GM23338 (cell line): ENCODE measurements around the gene ANTXR1. TPM values are rescaled to one million over a fixed set of nuclear protein-coding genes. Genes with fewer than 3 reads are reported as not detected.

Experiments
- ATAC-seq: fragments of 200-7000 bp; cut with Tn5 transposase; 3 replicates; pipeline ENCODE4 v1.9.1; 2020
- DNase-seq: peaks from one replicate; pipeline ENCODE4 v3.0.0-alpha.2; 2015; ENCODE audit warnings: low spot score
- H2AFZ ChIP-seq: fragments of 200-600 bp; sonication (generic); 2 replicates; pipeline ENCODE4 v1.8.0; 2016; ENCODE audit warnings: antibody characterized with exemption, mild to moderate bottlenecking, moderate library complexity
- H3F3A ChIP-seq: fragments of 200-600 bp; sonication (generic); replicated peaks from 2 replicates; pipeline ENCODE4 v1.8.0; 2017; ENCODE audit warnings: antibody characterized with exemption, mixed run types, low read depth
- H3K27ac ChIP-seq: fragments of 200-600 bp; sonication (generic); 2 replicates; pipeline ENCODE4 v1.6.1; 2016; ENCODE audit warnings: low read depth
- H3K27me3 ChIP-seq: fragments of 200-600 bp; sonication (generic); 2 replicates; pipeline ENCODE4 v1.8.0; 2016; ENCODE audit warnings: mild to moderate bottlenecking, mixed run types, moderate library complexity; ENCODE audit not compliant: insufficient read depth
- H3K36me3 ChIP-seq: fragments of 200-600 bp; sonication (generic); 2 replicates; pipeline ENCODE4 v1.8.0; 2016; ENCODE audit warnings: mild to moderate bottlenecking; ENCODE audit not compliant: insufficient read depth
- H3K4me1 ChIP-seq: fragments of 200-600 bp; sonication (generic); 2 replicates; pipeline ENCODE4 v1.8.0; 2016; ENCODE audit warnings: mild to moderate bottlenecking, moderate library complexity; ENCODE audit not compliant: insufficient read depth
- H3K4me2 ChIP-seq: fragments of 200-600 bp; sonication (generic); 2 replicates; pipeline ENCODE4 v1.7.1; 2017; ENCODE audit warnings: mixed run types
- H3K4me3 ChIP-seq: fragments of 200-600 bp; sonication (generic); 2 replicates; pipeline ENCODE4 v1.6.1; 2016; ENCODE audit warnings: mixed run types
- H3K79me2 ChIP-seq: fragments of 200-600 bp; sonication (generic); replicated peaks from 2 replicates; pipeline ENCODE4 v1.8.0; 2017; ENCODE audit warnings: mild to moderate bottlenecking; ENCODE audit not compliant: insufficient read depth
- H3K9me2 ChIP-seq: fragments of 200-600 bp; sonication (generic); 2 replicates; pipeline ENCODE4 v1.8.0; 2017; ENCODE audit not compliant: insufficient read depth
- H4K20me1 ChIP-seq: fragments of 200-600 bp; sonication (generic); replicated peaks from 2 replicates; pipeline ENCODE4 v1.8.0; 2017; ENCODE audit warnings: mild to moderate bottlenecking; ENCODE audit not compliant: insufficient read depth
- H3K27ac Mint-ChIP-seq: 2 replicates; pipeline ENCODE4 v1.8.0; 2020; ENCODE audit warnings: inconsistent platforms, mild to moderate bottlenecking, moderate library complexity, mixed read lengths
- H3K27me3 Mint-ChIP-seq: 3 replicates; pipeline ENCODE4 v1.8.0; 2022; ENCODE audit warnings: low read depth, mild to moderate bottlenecking, moderate library complexity, mixed read lengths, inconsistent platforms; ENCODE audit not compliant: insufficient read depth, poor library complexity
- H3K36me3 Mint-ChIP-seq: 3 replicates; pipeline ENCODE4 v1.8.0; 2021; ENCODE audit warnings: low read depth, mild to moderate bottlenecking, inconsistent platforms, moderate library complexity, mixed read lengths
- H3K4me1 Mint-ChIP-seq: 3 replicates; pipeline ENCODE4 v1.8.0; 2020; ENCODE audit warnings: mild to moderate bottlenecking, inconsistent platforms, mixed read lengths
- H3K4me3 Mint-ChIP-seq: 3 replicates; pipeline ENCODE4 v1.8.0; 2021; ENCODE audit warnings: moderate library complexity, mild to moderate bottlenecking, inconsistent platforms, mixed read lengths
- H3K9me3 Mint-ChIP-seq: 3 replicates; pipeline ENCODE4 v1.8.0; 2020; ENCODE audit warnings: moderate library complexity, mild to moderate bottlenecking, inconsistent platforms, mixed read lengths
- EZH2 ChIP-seq: fragments of 200-600 bp; sonication (generic); IDR thresholded peaks from one replicate; pipeline ENCODE4 v1.8.0; 2017; ENCODE audit warnings: antibody characterized with exemption, mild to moderate bottlenecking, low read depth; ENCODE audit not compliant: unreplicated experiment
- EZH2phosphoT487 ChIP-seq: fragments of 200-600 bp; sonication (generic); IDR thresholded peaks from one replicate; pipeline ENCODE4 v1.8.1; 2018; ENCODE audit warnings: antibody characterized with exemption; ENCODE audit not compliant: unreplicated experiment
- JUNB ChIP-seq: IDR thresholded peaks from one replicate; pipeline ENCODE4 v1.6.1; 2016; ENCODE audit warnings: antibody characterized with exemption; ENCODE audit not compliant: unreplicated experiment
- NANOG ChIP-seq: IDR thresholded peaks from 2 replicates; pipeline ENCODE4 v1.6.1; 2016; ENCODE audit warnings: antibody characterized with exemption, borderline replicate concordance
- POLR2AphosphoS5 ChIP-seq: IDR thresholded peaks from 2 replicates; pipeline ENCODE4 v1.6.1; 2016; ENCODE audit warnings: antibody characterized with exemption, low read depth
- REST ChIP-seq: IDR thresholded peaks from one replicate; pipeline ENCODE4 v1.6.1; 2018; ENCODE audit warnings: antibody characterized with exemption; ENCODE audit not compliant: unreplicated experiment
- STAT1 ChIP-seq: IDR thresholded peaks from one replicate; pipeline ENCODE4 v1.6.1; 2016; ENCODE audit warnings: antibody characterized with exemption; ENCODE audit not compliant: unreplicated experiment
- ZNF114 ChIP-seq: fragments of 250-450 bp; sonication (Bioruptor Pico); IDR thresholded peaks from 2 replicates; pipeline ENCODE4 v1.5.0; 2020; ENCODE audit warnings: mild to moderate bottlenecking, moderate library complexity
- ZNF331 ChIP-seq: fragments of 250-450 bp; sonication (Bioruptor Pico); IDR thresholded peaks from 2 replicates; pipeline ENCODE4 v1.5.0; 2020; ENCODE audit warnings: low read depth, mild to moderate bottlenecking, moderate library complexity
- polyA plus RNA-seq: library from polyadenylated mRNA; unstranded; fragments of >200 nt; fragmentation: Nextera tagmentation; extraction: Ambion mirVana; gene quantifications from 2 replicates; pipeline ENCODE4 v1.2.1, GENCODE V29; 2016
- total RNA-seq: library from RNA; depleted of rRNA; stranded (reverse); fragments of >200 nt; shearing (Covaris generic); gene quantifications from 2 replicates; pipeline ENCODE4 v1.2.3, GENCODE V29; 2014
- TF ChIP-seq, protein P1 (sequence below): IDR thresholded peaks from 2 replicates; pipeline ENCODE4 v1.6.1; 2016; ENCODE audit warnings: antibody characterized with exemption
- TF ChIP-seq, protein P2 (sequence below), 2 experiments: fragments of 200-600 bp in 1 of 2; sonication (generic) in 1 of 2; conservative IDR thresholded peaks; 2 replicates each; pipeline versions ENCODE4 v1.5.1 to v1.6.1; 2016 to 2017; ENCODE audit warnings: antibody characterized with exemption in 2 of 2, low read depth in 2 of 2, mild to moderate bottlenecking in 2 of 2, moderate library complexity in 1 of 2

The ANTXR1 gene
- total and polyA plus RNA-seq, 2 experiments from 2014 or later = 16.1 to 23.1 TPM

DNA sequence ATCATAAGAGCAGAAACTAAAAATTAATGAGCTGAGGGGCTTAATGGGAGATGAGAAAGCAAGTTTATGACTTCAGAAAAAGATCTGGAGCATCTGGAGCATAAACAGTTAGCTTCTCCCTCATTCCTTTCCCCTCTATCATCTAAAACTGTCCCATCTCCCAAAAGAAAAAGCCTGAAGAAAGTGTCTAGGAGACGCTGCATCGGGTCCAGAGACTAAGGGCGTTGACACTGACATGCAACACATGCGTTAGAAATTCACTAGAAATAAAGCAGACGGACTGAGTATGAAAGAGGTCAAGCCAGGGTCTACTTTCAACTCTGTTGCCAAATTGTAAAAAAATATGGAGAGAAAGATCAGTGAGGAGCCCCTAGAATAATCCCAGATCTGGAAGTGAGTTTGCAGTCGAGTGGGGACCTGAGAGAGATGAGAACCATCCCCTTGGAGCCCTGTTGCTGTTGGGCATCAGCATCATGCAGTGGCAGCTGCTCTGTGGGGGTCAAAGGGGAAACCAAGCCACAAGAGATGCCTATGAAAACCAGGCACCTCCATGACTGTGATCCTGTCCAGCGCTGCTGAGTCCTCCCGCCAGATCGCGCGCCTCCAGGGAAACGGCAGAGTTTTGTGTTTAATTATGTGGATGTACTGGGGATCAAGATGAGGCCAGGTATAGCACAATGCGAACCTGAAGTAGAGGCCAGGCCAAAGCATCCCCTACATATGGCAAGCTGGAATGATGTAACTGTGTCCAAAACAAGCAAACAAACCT, 13.9 kb downstream of the ANTXR1 start (continued):
- TF ChIP-seq JUNB = no peak

- Histone ChIP-seq H4K20me1 (peaks cover 3% of the 10 kb centered on the region), H3K4me1 (peaks cover 14% of the 10 kb centered on the region), H3K79me2 (peaks cover 39% of the 10 kb centered on the region), H2AFZ (no peak overlapping the region), H3K4me3 (no peak overlapping the region), H3K27me3 (no peaks in the 10 kb centered on the region), H3F3A (no peaks in the 10 kb centered on the region), H3K27ac (no peak overlapping the region), H3K36me3 (no peaks in the 10 kb centered on the region), H3K9me2 (no peaks in the 10 kb centered on the region), H3K4me2 (no peak overlapping the region)
- no peak for ATAC-seq
- no peak for DNase-seq
- no peaks in the 10 kb centered on the region; the same call in 2 of the 3 replicates for H3K9me3 Mint-ChIP-seq
- H3K4me3 Mint-ChIP-seq = no peak overlapping the region
- H3K36me3 Mint-ChIP-seq = no peaks in the 10 kb centered on the region
- peaks cover 3% of the 10 kb centered on the region for H3K27me3 Mint-ChIP-seq
- H3K4me1 Mint-ChIP-seq = peaks cover 9% of the 10 kb centered on the region; the same call in 2 of the 3 replicates
- no peak overlapping the region for H3K27ac Mint-ChIP-seq
- TF ChIP-seq ZNF114 (CRISPR knock-in tag) = no peak
- no peak for TF ChIP-seq JUNB
- TF ChIP-seq EZH2phosphoT487 = no peak
- no peak for TF ChIP-seq NANOG
- no peak for TF ChIP-seq ZNF331
- TF ChIP-seq POLR2AphosphoS5 = no peak
- TF ChIP-seq STAT1 = no peak
- TF ChIP-seq EZH2 = no peak
- TF ChIP-seq REST = no peak
- TF ChIP-seq, protein P1, sequence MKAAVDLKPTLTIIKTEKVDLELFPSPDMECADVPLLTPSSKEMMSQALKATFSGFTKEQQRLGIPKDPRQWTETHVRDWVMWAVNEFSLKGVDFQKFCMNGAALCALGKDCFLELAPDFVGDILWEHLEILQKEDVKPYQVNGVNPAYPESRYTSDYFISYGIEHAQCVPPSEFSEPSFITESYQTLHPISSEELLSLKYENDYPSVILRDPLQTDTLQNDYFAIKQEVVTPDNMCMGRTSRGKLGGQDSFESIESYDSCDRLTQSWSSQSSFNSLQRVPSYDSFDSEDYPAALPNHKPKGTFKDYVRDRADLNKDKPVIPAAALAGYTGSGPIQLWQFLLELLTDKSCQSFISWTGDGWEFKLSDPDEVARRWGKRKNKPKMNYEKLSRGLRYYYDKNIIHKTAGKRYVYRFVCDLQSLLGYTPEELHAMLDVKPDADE = no peak
- TF ChIP-seq, protein P2, sequence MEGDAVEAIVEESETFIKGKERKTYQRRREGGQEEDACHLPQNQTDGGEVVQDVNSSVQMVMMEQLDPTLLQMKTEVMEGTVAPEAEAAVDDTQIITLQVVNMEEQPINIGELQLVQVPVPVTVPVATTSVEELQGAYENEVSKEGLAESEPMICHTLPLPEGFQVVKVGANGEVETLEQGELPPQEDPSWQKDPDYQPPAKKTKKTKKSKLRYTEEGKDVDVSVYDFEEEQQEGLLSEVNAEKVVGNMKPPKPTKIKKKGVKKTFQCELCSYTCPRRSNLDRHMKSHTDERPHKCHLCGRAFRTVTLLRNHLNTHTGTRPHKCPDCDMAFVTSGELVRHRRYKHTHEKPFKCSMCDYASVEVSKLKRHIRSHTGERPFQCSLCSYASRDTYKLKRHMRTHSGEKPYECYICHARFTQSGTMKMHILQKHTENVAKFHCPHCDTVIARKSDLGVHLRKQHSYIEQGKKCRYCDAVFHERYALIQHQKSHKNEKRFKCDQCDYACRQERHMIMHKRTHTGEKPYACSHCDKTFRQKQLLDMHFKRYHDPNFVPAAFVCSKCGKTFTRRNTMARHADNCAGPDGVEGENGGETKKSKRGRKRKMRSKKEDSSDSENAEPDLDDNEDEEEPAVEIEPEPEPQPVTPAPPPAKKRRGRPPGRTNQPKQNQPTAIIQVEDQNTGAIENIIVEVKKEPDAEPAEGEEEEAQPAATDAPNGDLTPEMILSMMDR (conservative IDR thresholded peaks at IDR 0.05; ENCODE audit: low read depth in 2 of 2) = no peak
Observed at GRCh38 chr2:69030800-69031428, 17.9 kb downstream of the ANTXR1 start.
